Panc1 (cell line): ENCODE data around the gene AJUBA. TPM values are rescaled to one million over a fixed set of nuclear protein-coding genes. Genes with fewer than 3 reads are reported as not detected.
"Not testable (repeated sequence)": the region's sequence is repeated elsewhere in the genome, so short reads cannot be mapped to it uniquely, and the experiment has no call there.

ENCODE experiments used
- ATAC-seq: fragments of 200-7000 bp; cut with Tn5 transposase; 2 replicates; pipeline ENCODE4 v1.9.1; 2020; ENCODE audit warnings: mild to moderate bottlenecking, moderate library complexity
- BruUV-seq: library from RNA; stranded (reverse); fragments of 400-500 nt; replicated peaks from 2 replicates; lab custom pipeline; 2021; lab: Mats Ljungman, UMichigan
- CTCF ChIA-PET: fragments of 300-600 bp; sonication (Branson Sonifier 250); formaldehyde crosslinking; loops from one replicate; lab custom pipeline; 2022; ENCODE audit warnings: antibody characterized with exemption; lab: Charles Lee
- POLR2A ChIA-PET: fragments of 300-600 bp; sonication (Branson Sonifier 250); formaldehyde crosslinking; loops from one replicate; lab custom pipeline; 2022; ENCODE audit warnings: antibody characterized with exemption; lab: Charles Lee
- DNase-seq: peaks from one replicate; pipeline ENCODE4 v3.0.0-alpha.2; 2010; ENCODE audit warnings: low read depth, low spot score
- H3K27ac ChIP-seq: 2 replicates; pipeline ENCODE4 v1.5.1; 2011; ENCODE audit warnings: mild to moderate bottlenecking, low read length, inconsistent platforms
- H3K27me3 ChIP-seq: fragments of 200-500 bp; sonication (Bioruptor generic); 2 replicates; pipeline ENCODE4 v1.6.0; 2014; ENCODE audit warnings: low read length, inconsistent platforms; ENCODE audit not compliant: control insufficient read depth, insufficient read depth
- H3K36me3 ChIP-seq: fragments of 200-500 bp; sonication (Bioruptor generic); 2 replicates; pipeline ENCODE4 v1.5.1; 2014; ENCODE audit warnings: inconsistent platforms, mild to moderate bottlenecking, low read length, moderate library complexity; ENCODE audit not compliant: control insufficient read depth, insufficient read depth
- H3K4me1 ChIP-seq: 2 replicates; pipeline ENCODE4 v1.5.1; 2011; ENCODE audit warnings: inconsistent platforms, mild to moderate bottlenecking, low read length, moderate library complexity; ENCODE audit not compliant: control insufficient read depth, insufficient read depth
- H3K4me3 ChIP-seq, 2 experiments: 2 replicates each; pipeline ENCODE4 v1.5.1; 2011 to 2012; ENCODE audit warnings: low read depth in 2 of 2, low read length in 2 of 2, mild to moderate bottlenecking in 2 of 2, inconsistent platforms in 1 of 2, moderate library complexity in 1 of 2
- H3K9me3 ChIP-seq: fragments of 200-500 bp; sonication (Bioruptor generic); 2 replicates; pipeline ENCODE4 v1.5.1; 2014; ENCODE audit warnings: low read depth, mild to moderate bottlenecking, inconsistent platforms, low read length, moderate library complexity; ENCODE audit not compliant: control insufficient read depth, insufficient read depth
- POLR2AphosphoS5 ChIP-seq: IDR thresholded peaks from 2 replicates; pipeline ENCODE4 v1.6.1; 2012; ENCODE audit warnings: mild to moderate bottlenecking, low read depth, low read length, moderate library complexity
- SIN3A ChIP-seq: IDR thresholded peaks from 2 replicates; pipeline ENCODE4 v1.6.1; 2012; ENCODE audit warnings: low read depth, mild to moderate bottlenecking, low read length, moderate library complexity, borderline replicate concordance; ENCODE audit not compliant: insufficient read depth
- TCF7L2 ChIP-seq: IDR thresholded peaks from 2 replicates; pipeline ENCODE4 v1.6.1; 2011; ENCODE audit warnings: mild to moderate bottlenecking, low read depth, low read length, inconsistent platforms
- in situ Hi-C: cut with HindIII; loops from 2 replicates; pipeline ENCODE4 v1.10.0; 2016; ENCODE audit warnings: low sequenced_read_pairs, low pct_unique_long_range_greater_than_20kb
- intact Hi-C: fragments of 100-400 bp; cut with micrococcal nuclease; formaldehyde crosslinking; loops from one replicate; pipeline ENCODE4 v1.10.0; 2022; ENCODE audit not compliant: unreplicated experiment
- total RNA-seq: library from RNA; stranded (reverse); gene quantifications from one replicate; pipeline ENCODE4 v1.2.1, GENCODE V29; 2021; ENCODE audit not compliant: unreplicated experiment
- TF ChIP-seq, protein P1 (sequence below): fragments of 450-650 bp; IDR thresholded peaks from 2 replicates; pipeline ENCODE4 v1.5.1; 2017; ENCODE audit warnings: mild to moderate bottlenecking
- TF ChIP-seq, protein P2 (sequence below), 2 experiments: IDR thresholded peaks; 2 replicates each; pipeline ENCODE4 v1.6.1; 2011 to 2012; ENCODE audit warnings: low read depth in 2 of 2, control low read depth in 1 of 2, low read length in 1 of 2, mild to moderate bottlenecking in 1 of 2, moderate library complexity in 1 of 2; ENCODE audit not compliant: insufficient read depth in 1 of 2

AJUBA gene
- total RNA-seq, 1 experiment from 2014 or later, result 50.2 TPM

DNA sequence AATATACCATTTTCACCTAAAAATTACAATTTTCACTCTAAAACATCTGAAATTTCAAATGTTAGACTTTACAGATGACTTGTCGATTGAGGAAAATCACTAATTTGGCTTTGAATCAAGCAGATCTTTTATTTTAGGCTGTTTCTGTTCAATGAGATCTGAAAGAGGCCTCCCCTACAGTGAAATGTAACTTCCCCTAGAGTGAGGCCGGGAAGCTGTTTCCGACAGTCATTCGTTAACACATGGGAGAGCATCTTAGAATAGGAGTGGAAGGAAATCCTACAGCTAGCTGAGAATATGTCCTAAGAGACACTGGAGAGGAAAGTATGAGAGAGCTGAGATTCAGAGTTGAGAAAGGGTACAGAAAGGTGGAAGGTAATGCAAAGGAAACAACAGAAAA lies 33.3 kb upstream of the AJUBA start:
- H3K4me1 ChIP-seq, result no peaks in the 10 kb centered on the region
- in situ Hi-C loops, result no loop called here
- BruUV-seq, result no TSS peak
- no peaks in the 10 kb centered on the region for H3K9me3 ChIP-seq
- H3K36me3 ChIP-seq, result no peaks in the 10 kb centered on the region
- ATAC-seq (no peak), DNase-seq (no peak)
- POLR2A ChIA-PET, result no interaction called here
- H3K27ac ChIP-seq, result no peak overlapping the region
- intact Hi-C loops, result no loop called here
- no peak overlapping the region for H3K4me3 ChIP-seq
- no peaks in the 10 kb centered on the region for H3K27me3 ChIP-seq
- TF ChIP-seq, protein P1, sequence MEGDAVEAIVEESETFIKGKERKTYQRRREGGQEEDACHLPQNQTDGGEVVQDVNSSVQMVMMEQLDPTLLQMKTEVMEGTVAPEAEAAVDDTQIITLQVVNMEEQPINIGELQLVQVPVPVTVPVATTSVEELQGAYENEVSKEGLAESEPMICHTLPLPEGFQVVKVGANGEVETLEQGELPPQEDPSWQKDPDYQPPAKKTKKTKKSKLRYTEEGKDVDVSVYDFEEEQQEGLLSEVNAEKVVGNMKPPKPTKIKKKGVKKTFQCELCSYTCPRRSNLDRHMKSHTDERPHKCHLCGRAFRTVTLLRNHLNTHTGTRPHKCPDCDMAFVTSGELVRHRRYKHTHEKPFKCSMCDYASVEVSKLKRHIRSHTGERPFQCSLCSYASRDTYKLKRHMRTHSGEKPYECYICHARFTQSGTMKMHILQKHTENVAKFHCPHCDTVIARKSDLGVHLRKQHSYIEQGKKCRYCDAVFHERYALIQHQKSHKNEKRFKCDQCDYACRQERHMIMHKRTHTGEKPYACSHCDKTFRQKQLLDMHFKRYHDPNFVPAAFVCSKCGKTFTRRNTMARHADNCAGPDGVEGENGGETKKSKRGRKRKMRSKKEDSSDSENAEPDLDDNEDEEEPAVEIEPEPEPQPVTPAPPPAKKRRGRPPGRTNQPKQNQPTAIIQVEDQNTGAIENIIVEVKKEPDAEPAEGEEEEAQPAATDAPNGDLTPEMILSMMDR, result no peak
- TF ChIP-seq, protein P2, sequence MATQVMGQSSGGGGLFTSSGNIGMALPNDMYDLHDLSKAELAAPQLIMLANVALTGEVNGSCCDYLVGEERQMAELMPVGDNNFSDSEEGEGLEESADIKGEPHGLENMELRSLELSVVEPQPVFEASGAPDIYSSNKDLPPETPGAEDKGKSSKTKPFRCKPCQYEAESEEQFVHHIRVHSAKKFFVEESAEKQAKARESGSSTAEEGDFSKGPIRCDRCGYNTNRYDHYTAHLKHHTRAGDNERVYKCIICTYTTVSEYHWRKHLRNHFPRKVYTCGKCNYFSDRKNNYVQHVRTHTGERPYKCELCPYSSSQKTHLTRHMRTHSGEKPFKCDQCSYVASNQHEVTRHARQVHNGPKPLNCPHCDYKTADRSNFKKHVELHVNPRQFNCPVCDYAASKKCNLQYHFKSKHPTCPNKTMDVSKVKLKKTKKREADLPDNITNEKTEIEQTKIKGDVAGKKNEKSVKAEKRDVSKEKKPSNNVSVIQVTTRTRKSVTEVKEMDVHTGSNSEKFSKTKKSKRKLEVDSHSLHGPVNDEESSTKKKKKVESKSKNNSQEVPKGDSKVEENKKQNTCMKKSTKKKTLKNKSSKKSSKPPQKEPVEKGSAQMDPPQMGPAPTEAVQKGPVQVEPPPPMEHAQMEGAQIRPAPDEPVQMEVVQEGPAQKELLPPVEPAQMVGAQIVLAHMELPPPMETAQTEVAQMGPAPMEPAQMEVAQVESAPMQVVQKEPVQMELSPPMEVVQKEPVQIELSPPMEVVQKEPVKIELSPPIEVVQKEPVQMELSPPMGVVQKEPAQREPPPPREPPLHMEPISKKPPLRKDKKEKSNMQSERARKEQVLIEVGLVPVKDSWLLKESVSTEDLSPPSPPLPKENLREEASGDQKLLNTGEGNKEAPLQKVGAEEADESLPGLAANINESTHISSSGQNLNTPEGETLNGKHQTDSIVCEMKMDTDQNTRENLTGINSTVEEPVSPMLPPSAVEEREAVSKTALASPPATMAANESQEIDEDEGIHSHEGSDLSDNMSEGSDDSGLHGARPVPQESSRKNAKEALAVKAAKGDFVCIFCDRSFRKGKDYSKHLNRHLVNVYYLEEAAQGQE (IDR thresholded peaks at IDR 0.05; ENCODE audit: insufficient read depth in 1 of 2, low read depth in 2 of 2, low read length in 1 of 2), result no peak
- TF ChIP-seq TCF7L2 (no peak), POLR2AphosphoS5 (no peak), SIN3A (no peak)
- CTCF ChIA-PET, result interaction anchor here (0.5 kb wide), 1 partner anchor 201 kb away, joined by 5 read pairs; no protein-coding TSS in a partner anchor

DNA sequence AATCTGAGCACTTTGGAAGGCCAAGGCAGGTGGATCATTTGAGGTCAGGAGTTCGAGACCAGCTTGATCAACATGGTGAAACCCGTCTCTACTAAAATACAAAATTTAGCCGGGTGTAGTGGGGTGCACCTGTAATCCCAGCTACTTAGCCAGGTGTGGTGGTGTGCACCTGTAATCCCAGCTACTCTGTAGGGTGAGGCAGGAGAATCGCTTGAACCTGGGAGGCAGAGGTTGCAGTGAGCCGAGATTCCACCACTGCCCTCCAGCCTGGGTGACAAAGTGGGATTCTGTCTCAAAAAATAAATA lies 31.4 kb upstream of the AJUBA start:
- H3K27me3 ChIP-seq, H3K9me3 ChIP-seq, H3K4me1 ChIP-seq, DNase-seq, H3K27ac ChIP-seq, POLR2A ChIA-PET, H3K4me3 ChIP-seq, intact Hi-C loops, BruUV-seq, in situ Hi-C loops, H3K36me3 ChIP-seq, ATAC-seq, CTCF ChIA-PET: not testable (repeated sequence)

DNA sequence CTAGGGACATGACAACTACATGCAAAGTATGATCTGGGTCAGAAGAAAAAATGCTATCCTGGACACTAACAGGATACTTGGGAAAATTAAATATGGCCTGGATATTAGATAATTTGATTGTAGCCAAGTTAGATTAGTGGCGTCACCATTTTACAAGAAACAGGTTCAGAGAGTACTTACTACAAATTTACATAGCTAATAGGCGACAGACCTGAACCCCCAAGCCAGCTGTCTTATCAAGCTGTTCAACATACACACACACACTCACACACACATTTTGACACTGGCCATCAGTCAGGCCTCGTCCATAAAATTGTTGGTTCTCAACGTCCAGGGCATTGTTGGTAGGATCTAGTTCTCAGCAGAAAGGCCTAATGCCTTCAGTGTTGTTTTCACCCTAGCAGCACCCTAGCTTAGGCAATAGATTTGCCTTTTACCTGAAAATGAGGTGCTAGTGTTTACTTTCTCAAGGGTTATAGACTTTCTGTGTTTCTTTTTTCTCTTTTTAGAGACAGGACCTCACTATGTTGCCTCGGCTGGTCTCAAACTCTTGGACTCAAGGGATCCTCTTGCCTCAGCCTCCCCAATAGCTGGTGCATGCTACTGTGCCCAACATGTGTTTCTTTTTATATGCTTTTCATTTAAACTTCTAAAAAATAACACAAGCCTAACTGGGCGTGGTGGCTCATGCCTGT lies 30.9 kb upstream of the AJUBA start:
- H3K36me3 ChIP-seq, result no peaks in the 10 kb centered on the region
- TF ChIP-seq, protein P2 (IDR thresholded peaks at IDR 0.05; ENCODE audit: insufficient read depth in 1 of 2, low read depth in 2 of 2, low read length in 1 of 2), result no peak
- DNase-seq (no peak), ATAC-seq (no peak)
- H3K27me3 ChIP-seq, result no peaks in the 10 kb centered on the region
- H3K4me3 ChIP-seq, result no peak overlapping the region
- POLR2A ChIA-PET, result no interaction called here
- H3K27ac ChIP-seq, result no peak overlapping the region
- BruUV-seq, result no TSS peak
- H3K4me1 ChIP-seq, result peaks cover 9% of the 10 kb centered on the region; the same call in 1 of the 2 replicates
- intact Hi-C loops (no loop called here), in situ Hi-C loops (no loop called here)
- CTCF ChIA-PET, result no interaction called here
- no peaks in the 10 kb centered on the region for H3K9me3 ChIP-seq
